Measurements from ENCODE around the gene EPB41L3.

DNA sequence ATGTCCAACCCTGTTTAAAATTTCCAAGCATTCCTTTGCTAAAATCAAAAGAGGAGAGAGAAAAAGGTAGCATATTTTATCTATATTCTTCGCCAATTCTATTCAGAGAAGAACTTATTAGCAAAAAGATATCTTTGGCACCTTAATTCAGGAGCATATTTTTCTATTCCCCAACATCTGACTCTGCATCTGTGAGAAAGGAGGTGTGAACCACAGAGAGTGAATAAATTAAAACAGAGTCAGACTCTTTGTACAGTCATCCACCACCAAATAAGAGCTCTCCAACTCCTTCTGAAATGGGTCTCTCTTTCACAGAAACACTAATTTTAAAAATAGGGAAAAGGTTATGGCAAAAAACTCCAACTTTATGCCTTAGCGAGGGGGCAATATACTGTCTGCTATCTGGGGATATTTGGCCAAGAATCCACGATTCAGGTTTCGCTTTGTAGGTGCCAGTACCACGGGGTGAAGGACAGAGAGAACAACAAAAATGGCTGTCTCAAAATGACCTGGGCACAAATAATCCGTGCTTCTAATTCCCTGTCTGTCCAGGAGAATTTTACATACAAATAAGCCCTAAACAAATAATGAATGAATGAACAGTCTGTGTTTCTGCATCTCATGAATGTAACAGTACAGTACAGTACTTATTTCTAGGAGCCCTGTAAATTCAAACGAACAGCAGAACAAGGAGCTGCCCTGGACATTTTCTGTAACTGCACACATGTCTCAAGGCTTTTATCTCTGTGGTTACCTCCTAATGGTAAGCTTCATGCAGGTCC, 43.4 kb downstream of the EPB41L3 start:
- TF ChIP-seq, protein P1, sequence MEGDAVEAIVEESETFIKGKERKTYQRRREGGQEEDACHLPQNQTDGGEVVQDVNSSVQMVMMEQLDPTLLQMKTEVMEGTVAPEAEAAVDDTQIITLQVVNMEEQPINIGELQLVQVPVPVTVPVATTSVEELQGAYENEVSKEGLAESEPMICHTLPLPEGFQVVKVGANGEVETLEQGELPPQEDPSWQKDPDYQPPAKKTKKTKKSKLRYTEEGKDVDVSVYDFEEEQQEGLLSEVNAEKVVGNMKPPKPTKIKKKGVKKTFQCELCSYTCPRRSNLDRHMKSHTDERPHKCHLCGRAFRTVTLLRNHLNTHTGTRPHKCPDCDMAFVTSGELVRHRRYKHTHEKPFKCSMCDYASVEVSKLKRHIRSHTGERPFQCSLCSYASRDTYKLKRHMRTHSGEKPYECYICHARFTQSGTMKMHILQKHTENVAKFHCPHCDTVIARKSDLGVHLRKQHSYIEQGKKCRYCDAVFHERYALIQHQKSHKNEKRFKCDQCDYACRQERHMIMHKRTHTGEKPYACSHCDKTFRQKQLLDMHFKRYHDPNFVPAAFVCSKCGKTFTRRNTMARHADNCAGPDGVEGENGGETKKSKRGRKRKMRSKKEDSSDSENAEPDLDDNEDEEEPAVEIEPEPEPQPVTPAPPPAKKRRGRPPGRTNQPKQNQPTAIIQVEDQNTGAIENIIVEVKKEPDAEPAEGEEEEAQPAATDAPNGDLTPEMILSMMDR (IDR thresholded peaks at IDR 0.05): no peak
- TF ChIP-seq POLR2A (IDR thresholded peaks at IDR 0.05; ENCODE audit: low read depth): no peak
- TF ChIP-seq POLR2AphosphoS5 (IDR thresholded peaks at IDR 0.05): no peak

All from esophagus muscularis mucosa (tissue), 3 donors.